H1 (cell line): ENCODE results near the gene COX6A2. TPM values are rescaled to one million over a fixed set of nuclear protein-coding genes. Genes with fewer than 3 reads are reported as not detected.

Source experiments
- CTCF ChIA-PET: fragments of 300-600 bp; sonication (Branson Sonifier 250); formaldehyde crosslinking; loops from one replicate; lab custom pipeline; 2021; ENCODE audit not compliant: partially characterized antibody; lab: Charles Lee
- POLR2A ChIA-PET: fragments of 300-600 bp; sonication (Branson Sonifier 250); formaldehyde crosslinking; loops from one replicate; lab custom pipeline; 2021; ENCODE audit warnings: inconsistent platforms; ENCODE audit not compliant: partially characterized antibody; lab: Charles Lee
- DNase-seq, 2 experiments: peaks; one replicate each; pipeline versions ENCODE4 v3.0.0 to v3.0.0-alpha.2; 2010 to 2022; ENCODE audit warnings: low spot score in 2 of 2, low read depth in 1 of 2, mixed read lengths in 1 of 2
- FAIRE-seq: peaks from 2 replicates; lab custom pipeline; 2011; peaks lifted over from hg19 to GRCh38; lab: Jason Lieb, UNC
- H2AFZ ChIP-seq: 2 replicates; pipeline ENCODE4 v1.8.1; 2012; ENCODE audit warnings: low read length, inconsistent platforms
- H2AK5ac ChIP-seq: 2 replicates; pipeline ENCODE4 v1.6.1; 2013; ENCODE audit warnings: low read depth, low read length
- H2BK120ac ChIP-seq: replicated peaks from 2 replicates; pipeline ENCODE3; 2013; ENCODE audit warnings: low read depth, low read length, inconsistent platforms
- H2BK12ac ChIP-seq: 2 replicates; pipeline ENCODE4 v1.6.1; 2013; ENCODE audit warnings: low read depth, low read length
- H2BK15ac ChIP-seq: 2 replicates; pipeline ENCODE4 v1.6.1; 2013; ENCODE audit warnings: low read length
- H2BK20ac ChIP-seq: 2 replicates; pipeline ENCODE4 v1.6.1; 2013; ENCODE audit warnings: low read length
- H2BK5ac ChIP-seq: 2 replicates; pipeline ENCODE4 v1.6.1; 2013; ENCODE audit warnings: low read depth, low read length
- H3K14ac ChIP-seq: 2 replicates; pipeline ENCODE4 v1.6.1; 2013; ENCODE audit warnings: inconsistent platforms; ENCODE audit not compliant: insufficient read length
- H3K18ac ChIP-seq: 2 replicates; pipeline ENCODE4 v1.6.1; 2013; ENCODE audit warnings: low read length; ENCODE audit errors: extremely low read depth
- H3K23ac ChIP-seq: 2 replicates; pipeline ENCODE4 v1.6.1; 2013; ENCODE audit warnings: inconsistent platforms; ENCODE audit not compliant: insufficient read length
- H3K23me2 ChIP-seq: 2 replicates; pipeline ENCODE4 v1.6.1; 2013; ENCODE audit warnings: low read depth, low read length
- H3K27ac ChIP-seq: 2 replicates; pipeline ENCODE4 v1.6.1; 2011; ENCODE audit warnings: low read depth, low read length, inconsistent platforms
- H3K27me3 ChIP-seq, 4 experiments: replicated peaks in 1 of 4; 1 replicate in 1 of 4; 2 replicates in 3 of 4; pipeline versions ENCODE4 v1.6.1 to v1.8.1; 2011 to 2013; ENCODE audit warnings: low read length in 3 of 4, mild to moderate bottlenecking in 3 of 4, inconsistent platforms in 2 of 4, mixed read lengths in 2 of 4, moderate library complexity in 1 of 4; ENCODE audit not compliant: control insufficient read depth in 3 of 4, insufficient read depth in 3 of 4; ENCODE audit errors: extremely low read depth in 1 of 4
- H3K36me3 ChIP-seq, 4 experiments: 2 replicates each; pipeline versions ENCODE4 v1.6.1 to v1.8.1; 2011 to 2013; ENCODE audit warnings: mild to moderate bottlenecking in 4 of 4, low read length in 3 of 4, moderate library complexity in 2 of 4, control low read depth in 1 of 4, inconsistent platforms in 1 of 4; ENCODE audit not compliant: insufficient read depth in 4 of 4, control insufficient read depth in 2 of 4
- H3K4ac ChIP-seq: replicated peaks from 2 replicates; pipeline ENCODE3; 2013; ENCODE audit warnings: low read length, low read depth, mixed read lengths, inconsistent platforms; ENCODE audit not compliant: insufficient read length
- H3K4me1 ChIP-seq, 4 experiments: replicated peaks in 1 of 4; 1 replicate in 1 of 4; 2 replicates in 3 of 4; pipeline versions ENCODE4 v1.6.1 to v1.8.1; 2011 to 2013; ENCODE audit warnings: low read length in 3 of 4, inconsistent platforms in 2 of 4, mixed read lengths in 1 of 4; ENCODE audit not compliant: insufficient read depth in 4 of 4, control insufficient read depth in 3 of 4
- H3K4me2 ChIP-seq, 2 experiments: 2 replicates each; pipeline versions ENCODE4 v1.6.1 to v1.8.1; 2011 to 2013; ENCODE audit warnings: low read depth in 2 of 2, low read length in 2 of 2, control low read depth in 1 of 2, inconsistent platforms in 1 of 2, mild to moderate bottlenecking in 1 of 2; ENCODE audit not compliant: insufficient read depth in 1 of 2
- H3K4me3 ChIP-seq, 4 experiments: fragments of 200-600, 300-600 bp in 1 of 4; sonication (generic), shearing (Covaris generic), sonication (Bioruptor Twin) in 1 of 4; 2 replicates each; pipeline versions ENCODE4 v1.5.1 to v1.8.1; 2011 to 2016; ENCODE audit warnings: low read length in 4 of 4, low read depth in 3 of 4, control low read depth in 2 of 4, inconsistent platforms in 2 of 4, mild to moderate bottlenecking in 2 of 4, mixed read lengths in 1 of 4, moderate library complexity in 1 of 4; ENCODE audit not compliant: insufficient read depth in 2 of 4; ENCODE audit errors: extremely low read depth in 1 of 4
- H3K56ac ChIP-seq: replicated peaks from 2 replicates; pipeline ENCODE3; 2013; ENCODE audit warnings: low read depth, mild to moderate bottlenecking, mixed read lengths, low read length, inconsistent platforms; ENCODE audit not compliant: insufficient read length
- H3K79me1 ChIP-seq: 2 replicates; pipeline ENCODE4 v1.6.1; 2013; ENCODE audit warnings: low read depth, low read length, control low read depth
- H3K79me2 ChIP-seq, 2 experiments: 2 replicates each; pipeline versions ENCODE4 v1.6.1 to v1.8.1; 2012 to 2013; ENCODE audit warnings: low read length in 2 of 2, mild to moderate bottlenecking in 2 of 2, inconsistent platforms in 1 of 2; ENCODE audit not compliant: insufficient read depth in 2 of 2, control insufficient read depth in 1 of 2
- H3K9ac ChIP-seq, 4 experiments: replicated peaks in 1 of 4; 1 replicate in 1 of 4; 2 replicates in 3 of 4; pipeline versions ENCODE4 v1.6.1 to v1.8.1; 2011 to 2013; ENCODE audit warnings: low read depth in 3 of 4, low read length in 3 of 4, control low read depth in 2 of 4, mild to moderate bottlenecking in 2 of 4, moderate library complexity in 2 of 4, inconsistent platforms in 1 of 4; ENCODE audit errors: extremely low read depth in 1 of 4
- H3K9me3 ChIP-seq, 2 experiments: 2 replicates each; pipeline versions ENCODE4 v1.6.1 to v1.8.1; 2012 to 2013; ENCODE audit warnings: mild to moderate bottlenecking in 2 of 2, moderate library complexity in 2 of 2, control low read depth in 1 of 2, inconsistent platforms in 1 of 2, low read depth in 1 of 2, low read length in 1 of 2, mixed read lengths in 1 of 2; ENCODE audit not compliant: insufficient read depth in 2 of 2
- H4K20me1 ChIP-seq, 2 experiments: replicated peaks in 1 of 2; 2 replicates each; pipeline versions ENCODE3 to v1.8.1; 2011 to 2013; ENCODE audit warnings: inconsistent platforms in 2 of 2, low read length in 2 of 2, mild to moderate bottlenecking in 1 of 2; ENCODE audit not compliant: insufficient read depth in 2 of 2, control insufficient read depth in 1 of 2
- H4K5ac ChIP-seq: 2 replicates; pipeline ENCODE4 v1.6.1; 2013; ENCODE audit warnings: low read length, low read depth, mixed read lengths, inconsistent platforms; ENCODE audit not compliant: insufficient read length
- H4K8ac ChIP-seq: 2 replicates; pipeline ENCODE4 v1.8.0; 2013; ENCODE audit warnings: mild to moderate bottlenecking, moderate library complexity, low read length, inconsistent platforms; ENCODE audit not compliant: insufficient read depth; ENCODE audit errors: extremely low read depth
- H4K91ac ChIP-seq: replicated peaks from 2 replicates; pipeline ENCODE3; 2013; ENCODE audit warnings: low read length, mixed read lengths, inconsistent platforms; ENCODE audit not compliant: insufficient read length
- YY1 ChIP-seq: IDR thresholded peaks from 2 replicates; pipeline ENCODE4 v1.6.1; 2011; ENCODE audit warnings: low read depth, mild to moderate bottlenecking, low read length
- ZNF274 ChIP-seq: IDR thresholded peaks from 2 replicates; pipeline ENCODE4 v1.7.0; 2012; ENCODE audit warnings: low read length, borderline replicate concordance; ENCODE audit errors: extremely low read depth
- WGBS, 2 experiments: shearing (Covaris generic) in 1 of 2; methylation state at CpG; one replicate each; pipeline versions ENCODE4 v1.1.6 to v1.1.7; 2013 to 2015; ENCODE audit warnings: low lambda C conversion rate in 2 of 2, mixed read lengths in 2 of 2, inconsistent platforms in 1 of 2, low coverage in 1 of 2, missing lambda C conversion rate in 1 of 2; ENCODE audit not compliant: insufficient replicate concordance in 2 of 2, insufficient coverage in 1 of 2, insufficient read length in 1 of 2; ENCODE audit errors: extremely low coverage in 1 of 2, missing lambda C conversion rate in 1 of 2; 5-methylcytosine and 5-hydroxymethylcytosine counted together
- polyA plus RNA-seq, 7 experiments: library from polyadenylated mRNA; depleted of rRNA in 3 of 7; stranded (reverse) in 5 of 7; unstranded in 2 of 7; fragments of >200 nt in 5 of 7; fragments of 200-250 nt in 2 of 7; gene quantifications; 1 replicate in 5 of 7; 2 replicates in 1 of 7; 4 replicates in 1 of 7; pipeline versions ENCODE4 v1.2.1 to v1.2.3, GENCODE V29; 2011 to 2013; ENCODE audit warnings: missing spikeins in 2 of 7, mixed read lengths in 2 of 7
- total RNA-seq: library from RNA; stranded (reverse); fragmentation: NEBNext Ultra II Directional; extraction: Animal tissue kit (Norgen Biotek cat#: 25700); gene quantifications from 2 replicates; pipeline ENCODE4 v1.2.1, GENCODE V29; 2021

Gene COX6A2
- total and polyA plus RNA-seq, 2 of the 8 experiments (the other 6 are each of a cell fraction or from before 2014, with no cell fraction given): 0.79 TPM; not detected in 1

GRCh38 chr16:31421587-31421986 is 6.6 kb downstream of the COX6A2 start:
- Histone ChIP-seq H3K4me1 (no peaks in the 10 kb centered on the region), H3K56ac (no peak overlapping the region), H2AK5ac (no peak overlapping the region), H4K20me1 (no peaks in the 10 kb centered on the region), H3K27me3 (peaks cover 0 to 8% (median 7%) of the 10 kb centered on the region in 4 experiments; a peak in 6 of 7 replicates), H4K91ac (no peak overlapping the region), H3K9me3 (no peaks in the 10 kb centered on the region), H2BK20ac (no peak overlapping the region), H4K5ac (no peak overlapping the region), H2BK5ac (no peak overlapping the region), H3K79me1 (no peaks in the 10 kb centered on the region), H3K9ac (no peak overlapping the region), H3K36me3 (no peaks in the 10 kb centered on the region), H3K4ac (no peak overlapping the region), H3K18ac (no peak overlapping the region), H2BK15ac (no peak overlapping the region), H3K23ac (no peak overlapping the region), H2BK12ac (no peak overlapping the region), H3K23me2 (no peaks in the 10 kb centered on the region), H3K79me2 (no peaks in the 10 kb centered on the region), H3K4me2 (no peak overlapping the region), H3K4me3 (no peak overlapping the region), H3K14ac (no peak overlapping the region), H2BK120ac (no peak overlapping the region), H4K8ac (no peak overlapping the region), H2AFZ (no peak overlapping the region), H3K27ac (no peak overlapping the region)
- WGBS, 2 experiments: 73% methylated on average over 6 of the region's 6 CpGs; no CpG with 5 or more reads in 1 of the 2 experiments
- DNase-seq: no peak
- POLR2A ChIA-PET: interaction anchor here (0.6 kb wide), 1 partner anchor 464 kb away, joined by 3 read pairs; the partner anchor contains the start of gene SETD1A
- CTCF ChIA-PET: interaction anchor here (1.3 to 1.8 kb wide), 2 partner anchors 21 to 30 kb away, joined by 4 read pairs; partner anchors contain the start of gene ZNF843
- TF ChIP-seq YY1 (no peak), ZNF274 (peak; percentile 24; the same call in 1 of the 2 replicates)
- no peak for FAIRE-seq
